H9 (cell line): ENCODE results near the gene MYNN. TPM values are rescaled to one million over a fixed set of nuclear protein-coding genes. Genes with fewer than 3 reads are reported as not detected.

ENCODE experiments used
- DNase-seq: peaks from one replicate; pipeline ENCODE4 v3.0.0-alpha.2; 2017
- H2AFZ ChIP-seq: one replicate; pipeline ENCODE4 v1.6.1; 2013; ENCODE audit warnings: mild to moderate bottlenecking, low read length, control low read depth, moderate library complexity
- H2AK5ac ChIP-seq: 2 replicates; pipeline ENCODE4 v1.6.1; 2013; ENCODE audit warnings: low read length, control low read depth, mixed read lengths; ENCODE audit not compliant: insufficient read length
- H2BK120ac ChIP-seq: one replicate; pipeline ENCODE4 v1.6.1; 2013; ENCODE audit warnings: low read depth, mild to moderate bottlenecking, low read length, control low read depth, inconsistent platforms; ENCODE audit not compliant: poor library complexity, severe bottlenecking
- H2BK12ac ChIP-seq: 2 replicates; pipeline ENCODE4 v1.6.1; 2013; ENCODE audit warnings: low read length, control low read depth, mixed read lengths, low read depth; ENCODE audit not compliant: insufficient read length
- H2BK15ac ChIP-seq: 2 replicates; pipeline ENCODE4 v1.6.1; 2013; ENCODE audit warnings: low read depth, low read length, control low read depth
- H2BK20ac ChIP-seq: one replicate; pipeline ENCODE4 v1.6.1; 2013; ENCODE audit warnings: low read depth, mild to moderate bottlenecking, low read length, control low read depth, inconsistent platforms; ENCODE audit not compliant: poor library complexity, severe bottlenecking
- H2BK5ac ChIP-seq: 2 replicates; pipeline ENCODE4 v1.6.1; 2013; ENCODE audit warnings: low read length, control low read depth, mixed read lengths; ENCODE audit not compliant: insufficient read length
- H3K14ac ChIP-seq: 2 replicates; pipeline ENCODE4 v1.6.1; 2013; ENCODE audit warnings: low read length, control low read depth; ENCODE audit not compliant: insufficient read depth
- H3K18ac ChIP-seq: 2 replicates; pipeline ENCODE4 v1.6.1; 2013; ENCODE audit warnings: low read depth, mild to moderate bottlenecking, mixed read lengths, low read length, control low read depth; ENCODE audit not compliant: insufficient read length
- H3K23ac ChIP-seq: 2 replicates; pipeline ENCODE4 v1.6.1; 2013; ENCODE audit warnings: low read length, control low read depth, mixed read lengths, low read depth; ENCODE audit not compliant: insufficient read length
- H3K23me2 ChIP-seq: 2 replicates; pipeline ENCODE4 v1.6.1; 2013; ENCODE audit warnings: low read depth, mild to moderate bottlenecking, mixed read lengths, low read length, control low read depth; ENCODE audit not compliant: insufficient read length, poor library complexity, severe bottlenecking
- H3K27ac ChIP-seq: 2 replicates; pipeline ENCODE4 v1.5.1; 2013; ENCODE audit warnings: low read length, control low read depth, mixed read lengths, low read depth; ENCODE audit not compliant: insufficient read length
- H3K27me3 ChIP-seq: 2 replicates; pipeline ENCODE4 v1.6.1; 2013; ENCODE audit warnings: low read length, control low read depth, inconsistent platforms; ENCODE audit not compliant: insufficient read depth
- H3K4ac ChIP-seq: 2 replicates; pipeline ENCODE4 v1.6.1; 2013; ENCODE audit warnings: low read depth, mild to moderate bottlenecking, control low read depth, inconsistent platforms, low read length, moderate library complexity
- H3K4me1 ChIP-seq: 2 replicates; pipeline ENCODE4 v1.6.1; 2013; ENCODE audit warnings: low read length, control low read depth, inconsistent platforms; ENCODE audit not compliant: insufficient read depth
- H3K4me2 ChIP-seq: 2 replicates; pipeline ENCODE4 v1.6.1; 2013; ENCODE audit warnings: low read length, control low read depth, mixed read lengths; ENCODE audit not compliant: insufficient read length, insufficient read depth
- H3K56ac ChIP-seq: 2 replicates; pipeline ENCODE4 v1.6.1; 2013; ENCODE audit warnings: low read depth, mild to moderate bottlenecking, mixed read lengths, low read length, control low read depth; ENCODE audit not compliant: insufficient read length
- H3K79me1 ChIP-seq: 2 replicates; pipeline ENCODE4 v1.6.1; 2013; ENCODE audit warnings: low read depth, mild to moderate bottlenecking, moderate library complexity, low read length, control low read depth, inconsistent platforms; ENCODE audit not compliant: insufficient read depth, poor library complexity, severe bottlenecking
- H3K79me2 ChIP-seq: 2 replicates; pipeline ENCODE4 v1.6.1; 2013; ENCODE audit warnings: low read length, control low read depth, inconsistent platforms; ENCODE audit not compliant: insufficient read depth
- H3K9ac ChIP-seq: 2 replicates; pipeline ENCODE4 v1.6.1; 2013; ENCODE audit warnings: low read length, control low read depth, mixed read lengths; ENCODE audit not compliant: insufficient read length; ENCODE audit errors: extremely low read depth
- H3K9me3 ChIP-seq: one replicate; pipeline ENCODE4 v1.6.1; 2013; ENCODE audit warnings: low read depth, low read length, inconsistent platforms; ENCODE audit not compliant: control insufficient read depth
- H3T11ph ChIP-seq: one replicate; pipeline ENCODE4 v1.6.1; 2013; ENCODE audit warnings: mild to moderate bottlenecking, low read length, control low read depth, inconsistent platforms
- H4K20me1 ChIP-seq: one replicate; pipeline ENCODE4 v1.6.1; 2013; ENCODE audit not compliant: control insufficient read depth, insufficient read length, insufficient read depth
- H4K5ac ChIP-seq: 2 replicates; pipeline ENCODE4 v1.6.1; 2013; ENCODE audit warnings: low read depth, mild to moderate bottlenecking, mixed read lengths, low read length, control low read depth; ENCODE audit not compliant: insufficient read length
- H4K8ac ChIP-seq: replicated peaks from 2 replicates; pipeline ENCODE4 v1.6.1; 2013; ENCODE audit warnings: low read length, control low read depth, mixed read lengths, low read depth; ENCODE audit not compliant: insufficient read length
- H4K91ac ChIP-seq: 2 replicates; pipeline ENCODE4 v1.6.1; 2013; ENCODE audit warnings: low read depth, mild to moderate bottlenecking, moderate library complexity, mixed read lengths, low read length, control low read depth; ENCODE audit not compliant: insufficient read length
- H3K27ac Mint-ChIP-seq, 3 experiments: 2 replicates in 2 of 3; 3 replicates in 1 of 3; pipeline ENCODE4 v1.8.0; 2020 to 2021; ENCODE audit warnings: mixed read lengths in 3 of 3, mild to moderate bottlenecking in 1 of 3, moderate library complexity in 1 of 3
- H3K27me3 Mint-ChIP-seq: 2 replicates; pipeline ENCODE4 v1.8.0; 2021; ENCODE audit warnings: low read depth, mild to moderate bottlenecking, moderate library complexity, mixed read lengths
- H3K36me3 Mint-ChIP-seq, 3 experiments: 2 replicates in 2 of 3; 3 replicates in 1 of 3; pipeline ENCODE4 v1.8.0; 2020 to 2021; ENCODE audit warnings: low read depth in 3 of 3, mixed read lengths in 3 of 3; ENCODE audit not compliant: insufficient read depth in 1 of 3
- H3K4me1 Mint-ChIP-seq, 2 experiments: 2 replicates each; pipeline ENCODE4 v1.8.0; 2020; ENCODE audit warnings: mixed read lengths in 2 of 2
- H3K4me3 Mint-ChIP-seq, 2 experiments: 2 replicates in 1 of 2; 3 replicates in 1 of 2; pipeline ENCODE4 v1.8.0; 2020 to 2021; ENCODE audit warnings: mild to moderate bottlenecking in 2 of 2, mixed read lengths in 2 of 2, moderate library complexity in 1 of 2
- H3K9me3 Mint-ChIP-seq, 2 experiments: 2 replicates in 1 of 2; 3 replicates in 1 of 2; pipeline ENCODE4 v1.8.0; 2020; ENCODE audit warnings: mild to moderate bottlenecking in 2 of 2, mixed read lengths in 2 of 2, moderate library complexity in 1 of 2
- WGBS: extraction: QIAGEN DNeasy Blood & Tissue Kit; methylation state at CpG from one replicate; pipeline ENCODE4 v1.1.7; 2013; ENCODE audit warnings: missing lambda C conversion rate, low lambda C conversion rate, mixed read lengths; ENCODE audit not compliant: insufficient read length; ENCODE audit errors: extremely low coverage; 5-methylcytosine and 5-hydroxymethylcytosine counted together
- total RNA-seq: library from RNA; stranded (reverse); gene quantifications from 2 replicates; pipeline ENCODE4 v1.2.1, GENCODE V29; 2021
- TF ChIP-seq, protein P1 (sequence below): fragments of 200-600 bp; sonication (generic); conservative IDR thresholded peaks from 3 replicates; pipeline ENCODE4 v1.8.0; 2021; ENCODE audit warnings: antibody characterized with exemption, mild to moderate bottlenecking

MYNN gene
- total RNA-seq, 1 experiment from 2014 or later = 15.9 TPM

DNA sequence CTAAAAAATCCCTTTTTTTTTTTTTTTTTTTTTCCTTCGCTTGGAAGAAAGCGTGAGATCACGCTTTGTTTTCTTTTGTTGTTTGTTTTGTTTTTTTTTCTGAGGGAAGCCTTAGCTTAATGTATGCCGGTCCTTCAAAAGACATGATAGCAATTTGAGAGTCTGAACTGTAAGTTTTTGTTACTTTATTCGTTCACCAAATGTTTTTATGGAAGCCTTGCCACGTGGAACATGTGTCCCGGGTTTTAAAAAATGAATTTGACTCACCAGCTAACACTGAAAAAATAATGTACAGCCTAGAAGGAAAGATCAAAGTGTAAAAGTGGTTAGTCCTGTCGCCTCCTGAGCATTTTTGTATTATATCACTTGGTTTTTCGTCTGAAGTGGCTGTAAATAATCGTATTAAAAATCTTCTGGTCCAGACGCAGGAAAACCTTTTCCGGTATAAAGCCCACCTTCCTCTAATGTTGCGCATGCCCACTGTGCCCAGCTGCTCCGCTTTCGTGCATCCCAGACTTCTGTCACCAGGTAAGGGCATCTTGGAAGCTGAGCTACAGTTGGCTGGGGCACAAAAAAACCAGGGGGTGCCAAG lies 795 bp upstream of the MYNN start:
- Histone ChIP-seq H3K4ac (no peak overlapping the region; the same call in 1 of the 2 replicates), H3K9ac (peak overlapping the region; percentile 93), H3K27me3 (no peaks in the 10 kb centered on the region), H2AK5ac (no peak overlapping the region), H4K8ac (no peak overlapping the region), H3K23me2 (no peaks in the 10 kb centered on the region), H3K9me3 (no peaks in the 10 kb centered on the region), H3K23ac (no peak overlapping the region), H3K79me2 (peaks cover 7% of the 10 kb centered on the region; the same call in 1 of the 2 replicates), H3K56ac (no peak overlapping the region), H3K14ac (peak overlapping the region; percentile 93), H3K18ac (peak overlapping the region; percentile 94), H3K79me1 (no peaks in the 10 kb centered on the region), H3K4me2 (peak overlapping the region; percentile 96), H2BK120ac (peak overlapping the region; percentile 75), H4K20me1 (no peaks in the 10 kb centered on the region), H3K27ac (peak overlapping the region; percentile 85), H2BK5ac (no peak overlapping the region), H2BK12ac (no peak overlapping the region), H3K4me1 (no peaks in the 10 kb centered on the region), H2BK15ac (no peak overlapping the region), H2AFZ (no peak overlapping the region), H4K91ac (no peak overlapping the region), H3T11ph (peak overlapping the region; percentile 80), H4K5ac (no peak overlapping the region), H2BK20ac (no peak overlapping the region)
- Mint-ChIP-seq H3K36me3 (peaks cover 2 to 30% (median 28%) of the 10 kb centered on the region in 3 experiments; a peak in 6 of 7 replicates), H3K9me3 (no peaks in the 10 kb centered on the region; a peak in 1 of 5 replicates), H3K27me3 (no peaks in the 10 kb centered on the region; the same call in 1 of the 2 replicates), H3K4me1 (peaks cover 28 to 30% of the 10 kb centered on the region in 2 experiments), H3K4me3 (peak overlapping the region; percentile 94 to 98), H3K27ac (peak overlapping the region; percentile 98 to 100 (median 100))
- TF ChIP-seq, protein P1, sequence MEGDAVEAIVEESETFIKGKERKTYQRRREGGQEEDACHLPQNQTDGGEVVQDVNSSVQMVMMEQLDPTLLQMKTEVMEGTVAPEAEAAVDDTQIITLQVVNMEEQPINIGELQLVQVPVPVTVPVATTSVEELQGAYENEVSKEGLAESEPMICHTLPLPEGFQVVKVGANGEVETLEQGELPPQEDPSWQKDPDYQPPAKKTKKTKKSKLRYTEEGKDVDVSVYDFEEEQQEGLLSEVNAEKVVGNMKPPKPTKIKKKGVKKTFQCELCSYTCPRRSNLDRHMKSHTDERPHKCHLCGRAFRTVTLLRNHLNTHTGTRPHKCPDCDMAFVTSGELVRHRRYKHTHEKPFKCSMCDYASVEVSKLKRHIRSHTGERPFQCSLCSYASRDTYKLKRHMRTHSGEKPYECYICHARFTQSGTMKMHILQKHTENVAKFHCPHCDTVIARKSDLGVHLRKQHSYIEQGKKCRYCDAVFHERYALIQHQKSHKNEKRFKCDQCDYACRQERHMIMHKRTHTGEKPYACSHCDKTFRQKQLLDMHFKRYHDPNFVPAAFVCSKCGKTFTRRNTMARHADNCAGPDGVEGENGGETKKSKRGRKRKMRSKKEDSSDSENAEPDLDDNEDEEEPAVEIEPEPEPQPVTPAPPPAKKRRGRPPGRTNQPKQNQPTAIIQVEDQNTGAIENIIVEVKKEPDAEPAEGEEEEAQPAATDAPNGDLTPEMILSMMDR = no peak
- no CpG with 5 or more reads among the region's 15 CpGs for WGBS
- peak; percentile 79 for DNase-seq
